CD8-positive, alpha-beta memory T cell (primary cell): ENCODE data around the gene PPP1R12B. TPM values are rescaled to one million over a fixed set of nuclear protein-coding genes. Genes with fewer than 3 reads are reported as not detected.
"Not testable (repeated sequence)": the region's sequence is repeated elsewhere in the genome, so short reads cannot be mapped to it uniquely, and the experiment has no call there.

ENCODE experiments used
- CTCF ChIA-PET: fragments of 350-600 bp; sonication (Branson Sonifier 250); formaldehyde crosslinking; loops from one replicate; lab custom pipeline; 2021; ENCODE audit warnings: antibody characterized with exemption; lab: Charles Lee
- POLR2A ChIA-PET: fragments of 350-600 bp; sonication (Branson Sonifier 250); formaldehyde crosslinking; loops from one replicate; lab custom pipeline; 2021; ENCODE audit warnings: antibody characterized with exemption; lab: Charles Lee
- DNase-seq, 5 donors: peaks; one replicate each; pipeline versions ENCODE4 v3.0.0 to v3.0.0-alpha.2; 2020 to 2022; ENCODE audit warnings: mixed read lengths in 1 of 5
- H3K27ac ChIP-seq: one replicate; pipeline ENCODE4 v1.7.0; 2013; ENCODE audit warnings: low read depth, mild to moderate bottlenecking, low read length, moderate library complexity
- H3K27me3 ChIP-seq: 2 replicates; pipeline ENCODE4 v1.7.0; 2013; ENCODE audit warnings: low read length, mild to moderate bottlenecking; ENCODE audit not compliant: insufficient read depth, poor library complexity, severe bottlenecking
- H3K36me3 ChIP-seq: 2 replicates; pipeline ENCODE4 v1.7.0; 2013; ENCODE audit warnings: mild to moderate bottlenecking, low read length, moderate library complexity; ENCODE audit not compliant: insufficient read depth
- H3K4me1 ChIP-seq: 2 replicates; pipeline ENCODE4 v1.7.0; 2013; ENCODE audit warnings: mild to moderate bottlenecking, low read length, moderate library complexity; ENCODE audit not compliant: insufficient read depth
- H3K4me3 ChIP-seq: 2 replicates; pipeline ENCODE4 v1.7.0; 2013; ENCODE audit warnings: mild to moderate bottlenecking, low read length
- H3K9me3 ChIP-seq: 2 replicates; pipeline ENCODE4 v1.7.0; 2013; ENCODE audit warnings: mild to moderate bottlenecking, low read length
- H3K27ac Mint-ChIP-seq, 8 donors: one replicate each; pipeline ENCODE4 v1.8.0; 2020 to 2021; ENCODE audit warnings: mixed read lengths in 8 of 8, mild to moderate bottlenecking in 6 of 8, inconsistent platforms in 3 of 8, moderate library complexity in 3 of 8
- H3K27me3 Mint-ChIP-seq, 2 donors: one replicate each; pipeline ENCODE4 v1.8.0; 2020 to 2021; ENCODE audit warnings: mixed read lengths in 2 of 2, mild to moderate bottlenecking in 1 of 2, moderate library complexity in 1 of 2
- H3K36me3 Mint-ChIP-seq, 3 donors: one replicate each; pipeline ENCODE4 v1.8.0; 2020 to 2021; ENCODE audit warnings: mixed read lengths in 3 of 3, inconsistent platforms in 1 of 3, mild to moderate bottlenecking in 1 of 3
- H3K4me1 Mint-ChIP-seq, 3 donors: one replicate each; pipeline ENCODE4 v1.8.0; 2020 to 2021; ENCODE audit warnings: mixed read lengths in 3 of 3, inconsistent platforms in 1 of 3, mild to moderate bottlenecking in 1 of 3
- H3K4me3 Mint-ChIP-seq, 7 donors: one replicate each; pipeline ENCODE4 v1.8.0; 2020 to 2021; ENCODE audit warnings: mixed read lengths in 7 of 7, mild to moderate bottlenecking in 6 of 7, moderate library complexity in 4 of 7, inconsistent platforms in 2 of 7
- H3K9me3 Mint-ChIP-seq, 5 donors: one replicate each; pipeline ENCODE4 v1.8.0; 2020 to 2022; ENCODE audit warnings: mixed read lengths in 5 of 5, mild to moderate bottlenecking in 3 of 5, moderate library complexity in 2 of 5, inconsistent platforms in 1 of 5
- polyA plus RNA-seq: library from polyadenylated mRNA; unstranded; fragments of 300-500 nt; fragmentation: Illumina TruSeq; gene quantifications from one replicate; pipeline ENCODE4 v1.2.3, GENCODE V29; 2021
- total RNA-seq, 2 experiments: library from RNA; stranded (reverse); gene quantifications; one replicate each; pipeline ENCODE4 v1.2.3, GENCODE V29; 2021

Gene PPP1R12B
- total and polyA plus RNA-seq, 3 experiments from 2014 or later, result 11.7 to 13.1 (median 11.9) TPM

GRCh38 chr1:202411422-202411821, 62.9 kb downstream of the PPP1R12B start:
- H3K4me1 ChIP-seq, result no peaks in the 10 kb centered on the region
- no peaks in the 10 kb centered on the region for H3K36me3 ChIP-seq
- no peaks in the 10 kb centered on the region for H3K27me3 ChIP-seq
- no peaks in the 10 kb centered on the region for H3K9me3 ChIP-seq
- Mint-ChIP-seq H3K4me1 (peaks cover 2 to 19% (median 6%) of the 10 kb centered on the region in 3 donors), H3K4me3 (no peak overlapping the region), H3K9me3 (no peaks in the 10 kb centered on the region), H3K27ac (no peak overlapping the region), H3K36me3 (no peaks in the 10 kb centered on the region), H3K27me3 (no peaks in the 10 kb centered on the region)
- H3K4me3 ChIP-seq, result no peak overlapping the region
- DNase-seq, result no peak
- CTCF ChIA-PET, result no interaction called here
- H3K27ac ChIP-seq, result no peak overlapping the region
- POLR2A ChIA-PET, result no interaction called here

GRCh38 chr1:202412421-202412820, 63.9 kb downstream of the PPP1R12B start:
- H3K27ac Mint-ChIP-seq, H3K27ac ChIP-seq, POLR2A ChIA-PET, H3K36me3 ChIP-seq, CTCF ChIA-PET, DNase-seq, H3K4me3 Mint-ChIP-seq, H3K4me3 ChIP-seq, H3K9me3 Mint-ChIP-seq, H3K27me3 ChIP-seq, H3K27me3 Mint-ChIP-seq, H3K9me3 ChIP-seq, H3K36me3 Mint-ChIP-seq, H3K4me1 ChIP-seq: not testable (repeated sequence)
- H3K4me1 Mint-ChIP-seq, result peaks cover 0 to 13% (median 2%) of the 10 kb centered on the region in 3 donors

GRCh38 chr1:202416641-202417040, 68.1 kb downstream of the PPP1R12B start:
- H3K36me3 ChIP-seq, result no peaks in the 10 kb centered on the region
- no peak overlapping the region for H3K27ac ChIP-seq
- CTCF ChIA-PET, result no interaction called here
- H3K9me3 ChIP-seq, result no peaks in the 10 kb centered on the region
- H3K9me3 Mint-ChIP-seq, result no peaks in the 10 kb centered on the region
- H3K36me3 Mint-ChIP-seq, result peaks cover 0 to 11% (median 3%) of the 10 kb centered on the region in 3 donors
- DNase-seq, result no peak
- no peaks in the 10 kb centered on the region for H3K4me1 ChIP-seq
- no peaks in the 10 kb centered on the region for H3K27me3 ChIP-seq
- POLR2A ChIA-PET, result no interaction called here
- peaks cover 0 to 3% (median 0%) of the 10 kb centered on the region in 3 donors for H3K4me1 Mint-ChIP-seq
- H3K27me3 Mint-ChIP-seq, result no peaks in the 10 kb centered on the region
- no peak overlapping the region for H3K27ac Mint-ChIP-seq
- no peak overlapping the region for H3K4me3 Mint-ChIP-seq
- no peak overlapping the region for H3K4me3 ChIP-seq

- H3K27ac ChIP-seq, H3K27me3 Mint-ChIP-seq, H3K4me3 Mint-ChIP-seq, H3K9me3 Mint-ChIP-seq, POLR2A ChIA-PET, H3K27me3 ChIP-seq, H3K9me3 ChIP-seq, H3K27ac Mint-ChIP-seq, H3K4me3 ChIP-seq, CTCF ChIA-PET, DNase-seq, H3K36me3 ChIP-seq, H3K4me1 ChIP-seq, H3K4me1 Mint-ChIP-seq: not testable (repeated sequence)
- H3K36me3 Mint-ChIP-seq, result peaks cover 0 to 11% (median 3%) of the 10 kb centered on the region in 3 donors
Measured at GRCh38 chr1:202417141-202417540, 68.6 kb downstream of the PPP1R12B start.

GRCh38 chr1:202417762-202418201, 69.3 kb downstream of the PPP1R12B start:
- H3K4me1 ChIP-seq, POLR2A ChIA-PET, H3K27ac ChIP-seq, H3K4me3 Mint-ChIP-seq, H3K36me3 ChIP-seq, H3K27me3 Mint-ChIP-seq, DNase-seq, H3K9me3 ChIP-seq, H3K27me3 ChIP-seq, H3K4me1 Mint-ChIP-seq, H3K9me3 Mint-ChIP-seq, H3K4me3 ChIP-seq, CTCF ChIA-PET, H3K27ac Mint-ChIP-seq: not testable (repeated sequence)
- peaks cover 0 to 16% (median 3%) of the 10 kb centered on the region in 3 donors for H3K36me3 Mint-ChIP-seq

- H3K9me3 Mint-ChIP-seq, H3K9me3 ChIP-seq, H3K27ac ChIP-seq, H3K4me1 ChIP-seq, H3K27me3 Mint-ChIP-seq, H3K4me3 ChIP-seq, H3K4me1 Mint-ChIP-seq, DNase-seq, H3K4me3 Mint-ChIP-seq, H3K27me3 ChIP-seq, CTCF ChIA-PET, POLR2A ChIA-PET, H3K27ac Mint-ChIP-seq, H3K36me3 ChIP-seq: not testable (repeated sequence)
- H3K36me3 Mint-ChIP-seq, result peaks cover 0 to 24% (median 3%) of the 10 kb centered on the region in 3 donors
Measured at GRCh38 chr1:202419731-202420130, 71.2 kb downstream of the PPP1R12B start.

GRCh38 chr1:202420422-202421094, 72.1 kb downstream of the PPP1R12B start:
- H3K27me3 ChIP-seq, H3K9me3 ChIP-seq, H3K27me3 Mint-ChIP-seq, CTCF ChIA-PET, H3K9me3 Mint-ChIP-seq, DNase-seq, H3K36me3 ChIP-seq, POLR2A ChIA-PET, H3K4me3 Mint-ChIP-seq, H3K4me3 ChIP-seq, H3K27ac ChIP-seq, H3K4me1 Mint-ChIP-seq, H3K4me1 ChIP-seq: not testable (repeated sequence)
- Mint-ChIP-seq H3K36me3 (peaks cover 0 to 30% (median 8%) of the 10 kb centered on the region in 3 donors), H3K27ac (peak overlapping the region in 2 of 8 donors; percentile 22 to 34)

GRCh38 chr1:202422709-202423108, 74.2 kb downstream of the PPP1R12B start:
- H3K4me1 ChIP-seq, H3K27me3 ChIP-seq, H3K36me3 ChIP-seq, H3K9me3 Mint-ChIP-seq, CTCF ChIA-PET, H3K4me1 Mint-ChIP-seq, H3K27me3 Mint-ChIP-seq, H3K27ac ChIP-seq, POLR2A ChIA-PET, H3K9me3 ChIP-seq, DNase-seq, H3K4me3 Mint-ChIP-seq, H3K4me3 ChIP-seq: not testable (repeated sequence)
- H3K27ac Mint-ChIP-seq, result peak overlapping the region in 1 of 8 donors; percentile 65
- H3K36me3 Mint-ChIP-seq, result peaks cover 0 to 39% (median 8%) of the 10 kb centered on the region in 3 donors
